ENCODE data around the gene TP53.

TP53 gene

DNA sequence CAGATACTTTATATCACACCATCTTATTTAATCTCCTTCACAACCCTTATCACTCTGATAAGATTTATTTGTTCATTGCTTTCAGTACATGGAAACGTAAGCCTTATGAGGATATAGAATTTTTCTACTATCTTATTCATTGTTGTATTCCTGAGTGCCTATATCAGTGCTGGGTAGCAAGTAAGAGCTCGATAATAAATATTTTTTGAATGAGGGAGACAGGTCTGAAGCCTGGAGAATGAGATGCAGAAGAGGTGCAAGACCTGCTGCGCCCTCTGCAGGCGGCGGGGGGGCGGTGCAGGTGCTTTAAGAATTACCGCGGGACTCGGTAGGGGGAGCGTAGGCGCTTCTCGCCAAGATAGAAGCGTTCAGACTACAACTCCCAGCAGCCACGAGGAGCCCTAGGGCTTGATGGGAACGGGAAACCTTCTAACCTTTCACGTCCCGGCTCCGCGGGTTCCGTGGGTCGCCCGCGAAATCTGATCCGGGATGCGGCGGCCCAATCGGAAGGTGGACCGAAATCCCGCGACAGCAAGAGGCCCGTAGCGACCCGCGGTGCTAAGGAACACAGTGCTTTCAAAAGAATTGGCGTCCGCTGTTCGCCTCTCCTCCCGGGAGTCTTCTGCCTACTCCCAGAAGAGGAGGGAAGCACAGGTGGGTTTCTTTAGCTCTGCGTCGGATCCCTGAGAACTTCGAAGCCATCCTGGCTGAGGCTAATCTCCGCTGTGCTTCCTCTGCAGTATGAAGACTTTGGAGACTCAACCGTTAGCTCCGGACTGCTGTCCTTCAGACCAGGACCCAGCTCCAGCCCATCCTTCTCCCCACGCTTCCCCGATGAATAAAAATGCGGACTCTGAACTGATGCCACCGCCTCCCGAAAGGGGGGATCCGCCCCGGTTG is 868 bp upstream of the TP53 start, which contains the start of gene WRAP53:
Gene WRAP53, plus strand, starts transcription at position 570 of the 900 bp plus-strand sequence. Its CDS starts 172 bp downstream, at position 742.
- TF ChIP-seq CTCF (conservative IDR thresholded peaks at IDR 0.05; ENCODE audit: low read depth): peak; percentile 99
- CTCF ChIA-PET: interaction anchor here (0.5 to 1.8 kb wide), 18 partner anchors 9 to 431 kb away, joined by 3 to 14 read pairs (median 4); partner anchors contain the start of gene FXR2
- POLR2A ChIA-PET (ENCODE audit: low non-redundant PET): interaction anchor here (0.6 to 1.8 kb wide), 7 partner anchors 11 to 228 kb away, joined by 3 to 7 read pairs (median 3); partner anchors contain the start of genes FXR2 and RNF227
- H3K27ac ChIP-seq: peak within 1 kb of the TSS; percentile 97
- peak; percentile 97 for DNase-seq (ENCODE audit: low spot score)

GRCh38 chr17:7686222-7687071 is 843 bp downstream of the TP53 start:
- DNase-seq (ENCODE audit: low spot score): peak; percentile 71
- peak overlapping the region; percentile 97 for H3K27ac ChIP-seq
- no peak for TF ChIP-seq CTCF (conservative IDR thresholded peaks at IDR 0.05; ENCODE audit: low read depth)
- POLR2A ChIA-PET (ENCODE audit: low non-redundant PET): interaction anchor here (0.5 to 1.5 kb wide), 9 partner anchors 25 to 170 kb away, joined by 3 to 5 read pairs (median 4); partner anchors contain the start of genes ATP1B2 and SAT2
- CTCF ChIA-PET: interaction anchor here (0.6 to 1.8 kb wide), 11 partner anchors 13 to 332 kb away, joined by 3 to 14 read pairs (median 4); partner anchors contain the start of gene FXR2

- POLR2A ChIA-PET (ENCODE audit: low non-redundant PET): interaction anchor here (0.5 to 1.5 kb wide), 4 partner anchors 35 to 170 kb away, joined by 3 to 5 read pairs (median 4); partner anchors contain the start of genes ATP1B2 and SAT2
- CTCF ChIA-PET: interaction anchor here (0.6 to 0.7 kb wide), 7 partner anchors 28 to 655 kb away, joined by 3 to 4 read pairs (median 3); partner anchors contain the start of gene SOX15
Observed at GRCh38 chr17:7685533-7686221, 1.6 kb downstream of the TP53 start.

GRCh38 chr17:7684851-7685532 is 2.3 kb downstream of the TP53 start:
- ChIA-PET POLR2A (ENCODE audit: low non-redundant PET) (no interaction called here), CTCF (interaction anchor here (0.6 to 0.7 kb wide), 3 partner anchors 32 to 656 kb away, joined by 3 read pairs; no protein-coding TSS in a partner anchor)
- no peak for DNase-seq (ENCODE audit: low spot score)
- H3K27ac ChIP-seq: peak overlapping the region; percentile 97
- no peak for TF ChIP-seq CTCF (conservative IDR thresholded peaks at IDR 0.05; ENCODE audit: low read depth)

More at GRCh38 chr17:7685533-7686221, 1.6 kb downstream of the TP53 start:
- no peak for TF ChIP-seq CTCF (conservative IDR thresholded peaks at IDR 0.05; ENCODE audit: low read depth)
- H3K27ac ChIP-seq: peak overlapping the region; percentile 97
- DNase-seq (ENCODE audit: low spot score): peak; percentile 89

GRCh38 chr17:7677388-7678067 is 9.8 kb downstream of the TP53 start:
- POLR2A ChIA-PET (ENCODE audit: low non-redundant PET): interaction anchor here (1.1 kb wide), 1 partner anchor 10 kb away, joined by 3 read pairs; the partner anchor contains the start of gene TP53
- no peak for DNase-seq (ENCODE audit: low spot score)
- no peak for TF ChIP-seq CTCF (conservative IDR thresholded peaks at IDR 0.05; ENCODE audit: low read depth)
- 0 out of 2 replicates have a peak overlapping the region, but pooled peaks have one; percentile 5 for H3K27ac ChIP-seq
- CTCF ChIA-PET: interaction anchor here (1.2 kb wide), 1 partner anchor 45 kb away, joined by 3 read pairs; no protein-coding TSS in a partner anchor
